HG03039 (cell line): ENCODE measurements around the gene DNHD1.

ENCODE experiments used
- ATAC-seq: cut with Tn5 transposase; IDR thresholded peaks from one replicate; pipeline ENCODE4 v1.9.1; 2021; ENCODE audit warnings: mild to moderate bottlenecking, moderate library complexity; ENCODE audit not compliant: unreplicated experiment

Gene DNHD1

GRCh38 chr11:6497069-6497839 is at the start of gene DNHD1:
TSS of gene DNHD1 (plus strand) at chr11:6497280. CDS start at chr11:6498216, 936 bp downstream.
- ATAC-seq, result no peak

- no peak for ATAC-seq
Measured at GRCh38 chr11:6448574-6448973, 48.5 kb upstream of the DNHD1 start.

GRCh38 chr11:6452219-6452618 is 44.9 kb upstream of the DNHD1 start:
- ATAC-seq, result no peak

- no peak for ATAC-seq
Measured at GRCh38 chr11:6453152-6453551, 43.9 kb upstream of the DNHD1 start.

- no peak for ATAC-seq
Measured at GRCh38 chr11:6455070-6455469, 42.0 kb upstream of the DNHD1 start.

GRCh38 chr11:6456361-6457073 is 40.6 kb upstream of the DNHD1 start:
- no peak for ATAC-seq

- ATAC-seq, result no peak
Measured at GRCh38 chr11:6457581-6458320, 39.3 kb upstream of the DNHD1 start.

- no peak for ATAC-seq
Measured at GRCh38 chr11:6458352-6459098, 38.6 kb upstream of the DNHD1 start.

GRCh38 chr11:6459099-6459450 is 38.0 kb upstream of the DNHD1 start:
- no peak for ATAC-seq

GRCh38 chr11:6468712-6469495 is 28.2 kb upstream of the DNHD1 start:
- peak; percentile 69 for ATAC-seq

GRCh38 chr11:6469599-6469998 is 27.5 kb upstream of the DNHD1 start:
- no peak for ATAC-seq

GRCh38 chr11:6472934-6473333 is 24.1 kb upstream of the DNHD1 start:
- ATAC-seq, result no peak

- ATAC-seq, result peak; percentile 67
Measured at GRCh38 chr11:6473451-6474412, 23.3 kb upstream of the DNHD1 start, which contains the start of gene TRIM3. TSS of gene TRIM3 (minus strand) at chr11:6473941. CDS start at chr11:6465695, 8,246 bp downstream.

GRCh38 chr11:6474413-6474792 is 22.7 kb upstream of the DNHD1 start:
- ATAC-seq, result no peak

- ATAC-seq, result no peak
Measured at GRCh38 chr11:6474806-6475500, 22.1 kb upstream of the DNHD1 start.

GRCh38 chr11:6475936-6476335 is 21.1 kb upstream of the DNHD1 start:
- no peak for ATAC-seq

GRCh38 chr11:6476571-6476970 is 20.5 kb upstream of the DNHD1 start:
- no peak for ATAC-seq

- ATAC-seq, result no peak
Measured at GRCh38 chr11:6480299-6480914, 16.7 kb upstream of the DNHD1 start.
